Measurements from ENCODE around the gene FBN1.

GRCh38 chr15:48596415-48596814 lies 49.1 kb downstream of the FBN1 start:
- TF ChIP-seq TAF1 (IDR thresholded peaks at IDR 0.05; ENCODE audit: low read depth) (no peak), MAX (IDR thresholded peaks at IDR 0.05) (no peak), RAD21 (IDR thresholded peaks at IDR 0.05; ENCODE audit: low read depth) (no peak), YY1 (IDR thresholded peaks at IDR 0.05; ENCODE audit: low read depth) (no peak), EP300 (IDR thresholded peaks at IDR 0.05; ENCODE audit: borderline replicate concordance) (no peak), CEBPB (IDR thresholded peaks at IDR 0.05) (no peak), ZBTB7A (IDR thresholded peaks at IDR 0.05; ENCODE audit: low read depth) (no peak), TCF12 (IDR thresholded peaks at IDR 0.05; ENCODE audit: low read depth) (no peak)
- TF ChIP-seq, protein P1, sequence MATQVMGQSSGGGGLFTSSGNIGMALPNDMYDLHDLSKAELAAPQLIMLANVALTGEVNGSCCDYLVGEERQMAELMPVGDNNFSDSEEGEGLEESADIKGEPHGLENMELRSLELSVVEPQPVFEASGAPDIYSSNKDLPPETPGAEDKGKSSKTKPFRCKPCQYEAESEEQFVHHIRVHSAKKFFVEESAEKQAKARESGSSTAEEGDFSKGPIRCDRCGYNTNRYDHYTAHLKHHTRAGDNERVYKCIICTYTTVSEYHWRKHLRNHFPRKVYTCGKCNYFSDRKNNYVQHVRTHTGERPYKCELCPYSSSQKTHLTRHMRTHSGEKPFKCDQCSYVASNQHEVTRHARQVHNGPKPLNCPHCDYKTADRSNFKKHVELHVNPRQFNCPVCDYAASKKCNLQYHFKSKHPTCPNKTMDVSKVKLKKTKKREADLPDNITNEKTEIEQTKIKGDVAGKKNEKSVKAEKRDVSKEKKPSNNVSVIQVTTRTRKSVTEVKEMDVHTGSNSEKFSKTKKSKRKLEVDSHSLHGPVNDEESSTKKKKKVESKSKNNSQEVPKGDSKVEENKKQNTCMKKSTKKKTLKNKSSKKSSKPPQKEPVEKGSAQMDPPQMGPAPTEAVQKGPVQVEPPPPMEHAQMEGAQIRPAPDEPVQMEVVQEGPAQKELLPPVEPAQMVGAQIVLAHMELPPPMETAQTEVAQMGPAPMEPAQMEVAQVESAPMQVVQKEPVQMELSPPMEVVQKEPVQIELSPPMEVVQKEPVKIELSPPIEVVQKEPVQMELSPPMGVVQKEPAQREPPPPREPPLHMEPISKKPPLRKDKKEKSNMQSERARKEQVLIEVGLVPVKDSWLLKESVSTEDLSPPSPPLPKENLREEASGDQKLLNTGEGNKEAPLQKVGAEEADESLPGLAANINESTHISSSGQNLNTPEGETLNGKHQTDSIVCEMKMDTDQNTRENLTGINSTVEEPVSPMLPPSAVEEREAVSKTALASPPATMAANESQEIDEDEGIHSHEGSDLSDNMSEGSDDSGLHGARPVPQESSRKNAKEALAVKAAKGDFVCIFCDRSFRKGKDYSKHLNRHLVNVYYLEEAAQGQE (IDR thresholded peaks at IDR 0.05; ENCODE audit: low read depth), result no peak
